GM10847 (cell line): Measurements from ENCODE around the gene RPIA.

Experiments
- POLR2A ChIP-seq: IDR thresholded peaks from 2 replicates; pipeline ENCODE4 v1.6.1; 2011; ENCODE audit not compliant: insufficient read length; ENCODE audit errors: extremely low read depth

The RPIA gene

DNA sequence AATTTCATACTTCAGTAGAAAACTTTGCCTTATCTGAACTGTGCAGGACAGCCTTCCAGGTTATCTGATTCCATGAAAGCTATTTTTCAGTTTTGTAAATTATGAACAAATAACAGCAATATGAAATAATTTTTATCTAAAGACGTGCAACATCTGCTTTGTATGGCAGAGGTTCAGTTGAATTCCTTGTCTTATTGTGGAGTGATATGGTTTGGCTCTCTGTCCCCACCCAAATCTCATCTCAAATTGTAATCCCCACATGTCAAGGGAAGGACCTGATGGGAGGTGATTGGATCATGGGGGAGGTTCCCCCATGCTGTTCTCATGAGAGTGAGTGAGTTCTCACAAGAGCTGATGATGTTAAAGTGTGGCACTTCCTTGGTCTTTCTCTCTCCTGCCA, 18.1 kb upstream of the RPIA start:
- TF ChIP-seq POLR2A = no peak

DNA sequence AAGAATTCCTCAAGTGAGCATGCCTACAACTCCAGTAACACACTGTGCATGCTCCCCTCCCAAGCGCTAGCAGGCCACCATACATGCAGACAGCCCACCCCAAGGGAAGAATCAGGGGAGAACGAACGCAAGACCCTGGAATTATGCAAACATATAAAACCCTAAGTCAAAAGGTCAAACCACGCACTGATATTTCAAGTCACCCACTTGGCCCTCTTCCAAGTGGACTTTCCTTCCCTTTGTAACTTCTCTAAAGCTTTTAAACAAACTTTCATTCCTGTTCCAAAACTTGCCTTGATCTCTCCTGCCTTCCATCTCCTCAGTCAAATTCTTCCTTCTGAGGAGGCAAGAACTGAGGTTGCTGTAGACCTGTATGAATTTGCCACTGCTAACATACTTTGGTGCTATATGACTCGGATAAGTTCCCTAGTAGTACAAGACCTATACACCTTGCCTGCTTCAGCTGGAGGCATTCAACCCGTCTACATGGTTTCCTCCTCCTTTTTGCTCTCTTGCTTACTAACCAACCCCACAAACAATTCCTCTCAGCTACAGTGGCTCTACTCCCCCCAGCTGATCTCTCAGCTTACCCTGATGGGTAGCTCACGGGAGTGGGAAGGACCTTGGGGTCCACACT, 11.1 kb upstream of the RPIA start:
- no peak for TF ChIP-seq POLR2A

DNA sequence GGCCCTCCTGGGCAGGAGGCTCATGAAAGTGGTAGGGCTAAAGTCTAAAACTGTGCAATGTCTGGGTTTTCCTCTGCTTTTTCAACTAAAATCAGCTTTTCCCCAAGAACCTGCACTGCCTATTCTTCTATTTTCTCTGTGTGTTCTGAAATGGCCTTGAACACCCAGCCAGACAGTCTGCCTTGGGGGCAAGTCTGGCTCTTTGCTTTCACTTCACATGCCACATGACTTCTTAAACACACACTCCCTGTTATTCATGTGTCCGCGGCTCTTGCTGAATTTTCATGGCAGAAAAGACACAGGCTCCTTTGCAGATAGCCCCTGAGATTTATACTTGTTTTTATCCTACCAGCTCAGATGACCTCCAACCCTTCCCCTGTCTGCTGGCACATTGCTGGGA, 10.6 kb upstream of the RPIA start:
- TF ChIP-seq POLR2A = no peak

DNA sequence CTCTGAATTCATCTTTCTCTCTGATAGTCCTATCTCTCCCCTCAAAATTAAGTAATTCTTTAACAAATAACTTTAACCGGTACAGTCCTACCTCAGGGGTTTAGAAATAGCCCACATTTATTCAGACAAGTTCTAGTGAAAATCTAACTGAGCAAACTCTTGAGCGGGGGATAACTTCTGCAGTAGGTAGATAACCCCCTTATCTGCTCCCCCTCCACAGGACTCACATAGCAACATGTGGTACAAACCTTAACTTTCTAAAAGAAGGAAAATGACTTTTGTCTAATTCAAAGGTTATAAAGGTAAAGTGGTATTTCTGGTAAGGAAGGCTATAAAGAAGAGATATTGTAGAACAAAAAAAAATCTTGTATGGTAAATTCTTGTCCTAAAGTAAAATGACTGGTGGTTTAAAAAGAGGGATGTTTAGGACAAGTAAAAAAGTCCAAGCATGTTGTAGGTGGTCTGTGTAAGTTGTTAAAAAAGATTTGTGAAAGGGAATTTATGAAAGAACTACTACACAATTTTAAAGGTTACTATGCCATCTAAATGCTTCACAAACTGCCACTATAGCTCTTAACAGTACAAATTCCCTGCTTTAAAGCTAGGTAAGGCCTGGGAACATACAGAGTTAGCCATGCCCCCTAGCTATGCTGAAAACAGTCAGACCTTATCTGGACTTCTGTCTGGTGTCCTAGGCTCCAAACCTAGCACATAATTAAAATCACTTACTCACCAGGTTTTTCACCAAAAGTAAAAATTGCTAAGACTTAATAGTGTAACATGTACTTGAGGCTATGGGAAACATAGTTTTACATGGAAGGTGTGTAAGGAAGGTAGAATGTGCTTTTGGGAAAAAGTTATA, 8.1 kb upstream of the RPIA start:
- TF ChIP-seq POLR2A = no peak

DNA sequence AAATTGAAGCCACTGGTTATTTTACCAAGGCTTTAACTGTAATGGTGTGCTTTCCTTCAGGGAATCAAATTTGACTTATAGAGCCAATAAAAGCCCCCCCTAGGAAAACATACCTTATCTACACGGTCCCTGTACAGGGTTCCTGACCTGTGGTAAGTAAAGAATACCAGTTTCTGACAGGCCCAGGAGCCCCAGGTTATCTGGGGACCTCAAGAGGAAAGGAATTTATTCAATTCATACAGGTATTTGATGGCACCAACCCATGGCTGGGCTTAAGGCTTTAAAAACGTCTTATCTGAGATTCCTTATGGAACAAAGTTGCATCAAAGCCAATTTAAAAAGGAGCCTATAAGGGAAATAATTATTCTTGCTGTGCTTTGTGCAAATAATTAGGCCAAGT, 7.0 kb upstream of the RPIA start:
- no peak for TF ChIP-seq POLR2A

DNA sequence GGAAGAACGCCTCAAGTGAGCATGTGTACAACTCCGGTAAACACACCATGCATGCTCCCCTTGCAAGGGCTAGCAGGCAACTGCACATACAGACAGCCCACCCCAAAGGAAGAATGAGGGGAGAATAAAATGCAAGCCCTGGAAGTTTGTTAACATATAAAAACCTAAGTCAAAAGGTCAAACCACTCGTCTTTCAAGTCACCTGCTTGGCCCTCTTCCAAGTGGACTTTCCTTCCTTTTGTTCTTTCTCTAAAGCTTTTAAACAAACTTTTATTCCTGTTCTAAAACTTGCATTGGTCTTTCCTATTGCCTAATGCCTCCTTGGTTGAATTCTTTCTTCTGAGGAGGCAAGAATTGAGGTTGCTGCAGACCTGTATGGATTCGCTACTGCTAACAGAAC, 5.2 kb upstream of the RPIA start:
- no peak for TF ChIP-seq POLR2A

DNA sequence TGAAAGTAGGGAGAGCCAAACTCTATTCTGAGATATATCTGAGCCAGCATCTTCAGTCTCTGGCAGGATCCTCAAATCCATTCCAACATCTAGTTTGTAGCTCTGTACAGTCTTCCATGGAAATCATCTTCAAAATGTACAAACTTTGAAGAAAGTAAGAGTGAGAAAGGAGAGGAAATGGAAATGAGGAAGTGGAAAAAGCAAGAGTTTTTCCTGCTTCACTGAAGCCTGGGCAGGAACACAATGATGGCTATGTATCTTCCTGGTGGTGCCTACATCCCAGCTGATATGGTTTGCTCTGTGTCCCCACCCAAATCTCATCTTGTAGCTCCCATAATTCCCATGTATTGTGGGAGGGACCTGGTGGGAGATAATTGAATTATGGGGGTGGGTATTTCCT, 4.1 kb upstream of the RPIA start:
- no peak for TF ChIP-seq POLR2A

DNA sequence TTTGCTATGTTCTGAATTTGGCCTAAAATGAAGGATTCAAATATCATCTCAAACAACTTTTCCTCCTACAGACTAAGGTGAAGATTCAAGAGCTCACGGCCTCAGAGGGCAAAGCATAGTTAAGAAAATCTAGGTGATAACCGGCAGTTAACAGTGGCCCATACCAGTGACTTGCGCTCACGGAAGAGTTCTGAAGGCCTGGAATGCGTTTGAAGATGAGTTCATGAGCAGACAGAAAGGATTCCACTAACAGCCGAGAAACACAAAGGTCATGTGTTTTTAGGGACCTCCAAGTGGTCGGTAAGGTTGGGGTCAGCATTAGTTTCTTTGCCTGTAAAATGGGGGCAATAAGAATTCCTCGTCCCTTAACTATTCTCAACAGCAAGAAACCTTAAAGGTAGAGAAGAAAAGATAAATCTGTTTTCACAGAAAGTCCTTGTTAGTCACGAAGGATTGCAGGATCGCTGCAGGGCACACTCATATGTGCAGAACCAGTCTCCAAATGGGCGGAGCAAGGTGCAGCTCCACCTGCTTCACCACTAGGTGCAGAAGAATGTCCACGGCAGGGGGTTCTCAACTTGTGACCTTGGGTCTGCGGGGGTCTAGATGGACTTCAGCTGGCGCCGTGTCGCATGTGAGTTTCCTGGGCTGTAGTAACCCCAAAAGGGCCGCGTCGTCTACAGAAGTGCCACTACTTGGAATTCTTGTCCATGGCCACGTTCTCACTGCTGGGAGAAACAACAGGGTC, 708 bp upstream of the RPIA start:
- no peak for TF ChIP-seq POLR2A

DNA sequence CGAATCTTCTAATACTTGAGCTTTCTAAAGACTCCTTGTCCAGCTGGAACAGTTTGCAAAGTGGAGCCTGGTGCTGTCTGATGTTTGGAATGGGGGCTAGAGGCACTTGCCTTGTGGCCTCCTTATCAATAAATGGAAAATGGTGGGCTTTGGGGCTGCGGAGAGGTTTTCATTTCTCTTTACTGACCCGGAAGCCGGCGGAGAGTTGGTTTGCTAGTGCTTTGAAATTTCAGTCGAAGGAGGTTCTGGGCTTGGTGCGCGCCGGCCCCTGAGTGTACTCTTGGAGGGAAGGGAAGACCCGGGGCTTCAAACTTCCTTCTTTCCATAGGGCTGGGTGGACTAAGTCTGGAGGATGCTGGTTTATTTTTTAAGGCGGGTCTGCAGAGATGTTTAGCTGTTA, 714 bp downstream of the RPIA start:
- TF ChIP-seq POLR2A = no peak

DNA sequence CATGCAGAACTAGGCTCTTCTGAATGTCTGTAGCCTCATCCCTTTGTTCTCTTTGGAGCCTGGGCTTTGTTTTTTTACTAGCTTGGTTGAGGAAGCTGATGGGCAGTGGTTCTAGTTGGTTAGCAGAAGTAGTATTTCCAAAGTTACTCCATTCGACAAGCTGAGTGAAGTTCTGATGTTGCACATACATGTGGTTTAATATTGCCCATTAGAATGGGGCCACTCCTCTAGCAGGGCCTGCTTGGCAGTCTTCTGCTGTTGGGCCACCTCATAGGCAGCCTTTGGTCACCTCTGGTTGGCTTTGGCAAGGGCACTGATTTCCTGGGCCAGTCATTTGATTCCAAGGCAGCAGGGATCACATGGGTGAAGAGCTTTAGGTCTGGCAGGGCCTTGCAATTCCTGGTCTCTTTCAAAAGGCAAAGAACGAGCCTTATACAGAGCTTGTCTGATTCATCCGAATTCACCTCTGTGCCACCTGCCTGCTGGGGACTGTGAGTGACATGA, 2.5 kb downstream of the RPIA start:
- no peak for TF ChIP-seq POLR2A

DNA sequence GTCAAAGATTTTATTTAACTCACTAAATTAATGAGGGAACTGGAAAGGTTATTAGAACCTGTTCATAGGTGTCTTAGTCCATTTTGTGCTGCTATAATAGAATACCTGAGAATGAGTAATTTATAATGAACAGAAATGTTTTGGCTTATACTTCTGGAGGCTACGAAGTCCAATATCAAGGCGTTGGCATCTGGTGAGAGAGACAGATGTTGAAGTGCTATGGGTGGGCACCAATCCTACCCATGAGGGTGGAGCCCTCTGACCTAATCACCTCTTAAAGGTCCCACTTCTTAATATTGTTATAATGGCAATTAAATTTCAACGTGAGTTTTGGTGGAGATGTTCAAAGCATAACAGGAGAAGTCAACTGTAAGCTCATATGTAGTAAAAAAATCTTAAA, 5.1 kb downstream of the RPIA start:
- no peak for TF ChIP-seq POLR2A

DNA sequence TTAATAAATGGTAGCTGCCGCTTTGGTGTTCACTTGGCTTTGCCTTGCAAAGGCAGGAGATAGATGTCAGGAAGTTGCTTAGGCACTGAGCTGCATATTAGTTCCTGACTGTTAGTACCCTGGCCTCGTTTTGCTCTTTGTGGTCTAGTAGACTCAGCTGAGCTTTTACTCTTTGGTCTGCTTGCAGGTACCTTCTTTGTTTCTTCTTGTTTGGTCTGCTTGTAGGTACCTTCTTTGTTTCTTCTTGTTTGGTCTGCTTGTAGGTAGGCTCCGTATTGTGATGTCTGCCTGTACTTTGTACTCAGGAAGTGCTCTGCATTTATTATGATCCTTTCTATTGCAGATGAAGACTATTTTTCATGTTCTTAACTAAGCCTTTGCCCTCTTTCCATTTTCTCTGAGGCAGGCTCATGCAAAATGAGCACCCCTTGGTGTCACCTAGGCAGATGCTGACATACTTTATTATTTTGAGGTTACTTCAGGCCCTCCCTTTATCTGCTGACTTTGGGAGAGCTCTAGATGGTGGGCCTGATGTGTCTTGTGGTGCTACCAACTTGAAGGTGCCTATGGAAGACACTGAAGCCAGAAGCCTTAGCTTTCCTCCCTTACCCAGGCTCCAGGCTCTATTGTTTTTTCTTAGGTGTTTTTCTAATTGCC, 6.0 kb downstream of the RPIA start:
- TF ChIP-seq POLR2A = no peak

DNA sequence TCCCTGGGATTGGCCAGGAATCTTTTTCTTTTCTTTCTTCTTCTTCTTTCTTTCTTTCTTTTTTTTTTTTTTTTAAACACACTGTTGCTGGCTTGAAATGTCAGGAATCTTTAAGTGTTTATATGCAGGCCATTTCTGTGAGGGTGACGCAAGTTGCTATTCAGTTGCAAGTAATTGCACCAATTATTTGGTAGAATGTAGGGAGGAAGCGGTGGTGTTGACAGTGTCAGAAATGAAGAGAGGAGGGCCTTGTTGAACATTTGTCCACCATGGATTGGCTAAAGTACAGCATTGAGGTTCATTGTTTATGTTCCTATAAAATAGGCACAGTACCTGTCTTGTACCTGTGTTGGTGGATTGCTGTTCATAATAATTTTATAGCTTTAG, 6.5 kb downstream of the RPIA start:
- TF ChIP-seq POLR2A = no peak

DNA sequence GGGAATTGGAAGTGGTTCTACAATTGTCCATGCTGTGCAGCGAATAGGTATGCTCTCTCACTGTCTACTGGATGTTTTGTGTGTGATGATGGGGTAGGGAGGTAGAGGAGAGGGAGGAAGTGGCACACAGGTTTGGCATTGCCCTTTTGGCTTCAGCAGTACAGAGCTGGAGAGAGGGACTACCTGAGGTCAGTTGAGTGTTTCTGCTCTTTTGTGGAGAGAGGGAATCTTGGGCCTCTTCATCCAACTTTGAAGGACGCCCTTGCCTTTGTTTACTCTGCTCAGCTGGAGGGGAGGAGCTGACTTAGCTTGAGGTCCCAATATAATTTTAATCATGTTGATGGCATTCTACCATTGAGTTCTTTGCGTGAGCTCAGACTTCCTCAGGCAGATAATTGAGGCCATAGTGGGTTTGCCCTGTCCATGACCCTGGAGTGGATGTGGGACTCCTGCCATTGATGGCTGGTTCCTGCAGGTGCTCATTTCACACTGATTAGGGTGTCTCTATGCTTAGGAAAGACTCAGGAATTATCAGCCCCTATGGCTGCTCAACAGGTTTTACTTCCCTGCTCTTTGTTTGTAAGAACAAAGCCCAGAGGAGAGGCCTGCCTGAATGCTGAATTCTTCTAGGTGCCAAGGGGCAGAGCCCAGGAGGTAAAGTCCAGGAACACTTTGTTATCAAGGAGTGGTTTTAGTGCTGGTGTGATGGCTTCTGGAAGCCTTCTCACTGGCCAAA, 7.2 kb downstream of the RPIA start:
- TF ChIP-seq POLR2A = no peak

DNA sequence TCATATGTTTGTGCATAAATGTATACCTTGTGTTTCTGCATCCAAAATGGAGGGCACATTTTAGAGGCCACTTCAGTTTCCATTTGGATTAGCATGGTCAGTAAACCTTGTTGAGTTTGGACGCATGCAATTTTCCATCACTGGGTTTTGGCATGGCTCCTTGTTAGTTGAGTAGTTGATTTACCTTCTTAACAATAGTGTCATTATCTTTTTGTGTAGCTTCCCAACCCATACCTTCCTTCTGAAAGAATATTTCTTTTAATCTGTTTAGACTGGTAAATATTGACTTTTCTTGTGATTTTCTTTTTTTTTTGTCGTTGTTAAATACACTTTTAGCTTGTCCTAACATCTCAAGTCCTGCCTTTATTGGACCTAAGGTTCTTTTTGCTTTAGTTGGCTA, 15.5 kb downstream of the RPIA start:
- TF ChIP-seq POLR2A = no peak
